Endodermal cell (in vitro differentiated cells): ENCODE results near the gene ASAP2. TPM values are rescaled to one million over a fixed set of nuclear protein-coding genes. Genes with fewer than 3 reads are reported as not detected.

Experiments used
- DNase-seq: peaks from one replicate; pipeline ENCODE4 v3.0.0-alpha.2; 2017
- H3K27ac ChIP-seq: 2 replicates; pipeline ENCODE4 v1.5.1; 2013; ENCODE audit warnings: mild to moderate bottlenecking, low read depth, low read length, moderate library complexity
- H3K27me3 ChIP-seq: 2 replicates; pipeline ENCODE4 v1.6.1; 2013; ENCODE audit warnings: mild to moderate bottlenecking, low read length, moderate library complexity; ENCODE audit not compliant: insufficient read depth, control insufficient read depth, poor library complexity, severe bottlenecking
- H3K36me3 ChIP-seq: 2 replicates; pipeline ENCODE4 v1.7.0; 2013; ENCODE audit warnings: mild to moderate bottlenecking, low read length, moderate library complexity; ENCODE audit not compliant: control insufficient read depth, insufficient read depth
- H3K4me1 ChIP-seq: one replicate; pipeline ENCODE4 v1.7.0; 2013; ENCODE audit warnings: low read length; ENCODE audit not compliant: control insufficient read depth, insufficient read depth
- H3K4me3 ChIP-seq: 2 replicates; pipeline ENCODE4 v1.5.1; 2013; ENCODE audit warnings: mild to moderate bottlenecking, low read length, moderate library complexity
- H3K9ac ChIP-seq: 2 replicates; pipeline ENCODE4 v1.6.1; 2013; ENCODE audit warnings: mild to moderate bottlenecking, low read length, moderate library complexity; ENCODE audit not compliant: poor library complexity, severe bottlenecking; ENCODE audit errors: extremely low read depth
- H3K9me3 ChIP-seq: 2 replicates; pipeline ENCODE4 v1.6.1; 2013; ENCODE audit warnings: mild to moderate bottlenecking, low read length, moderate library complexity; ENCODE audit not compliant: control insufficient read depth
- H3K27ac Mint-ChIP-seq: 2 replicates; pipeline ENCODE4 v1.8.0; 2020; ENCODE audit warnings: mixed read lengths
- H3K27me3 Mint-ChIP-seq: 2 replicates; pipeline ENCODE4 v1.8.0; 2021; ENCODE audit warnings: mild to moderate bottlenecking, mixed read lengths; ENCODE audit not compliant: insufficient read depth
- H3K36me3 Mint-ChIP-seq: 2 replicates; pipeline ENCODE4 v1.8.0; 2020; ENCODE audit warnings: low read depth, mixed read lengths
- H3K4me1 Mint-ChIP-seq: 2 replicates; pipeline ENCODE4 v1.8.0; 2020; ENCODE audit warnings: mixed read lengths
- H3K4me3 Mint-ChIP-seq: 2 replicates; pipeline ENCODE4 v1.8.0; 2020; ENCODE audit warnings: mild to moderate bottlenecking, moderate library complexity, mixed read lengths
- H3K9me3 Mint-ChIP-seq: 2 replicates; pipeline ENCODE4 v1.8.0; 2020; ENCODE audit warnings: mild to moderate bottlenecking, mixed read lengths
- CTCF ChIP-seq: fragments of 200-600 bp; sonication (generic); conservative IDR thresholded peaks from 2 replicates; pipeline ENCODE4 v1.5.0; 2021; ENCODE audit warnings: antibody characterized with exemption, mild to moderate bottlenecking
- WGBS, 2 experiments: methylation state at CpG; one replicate each; pipeline versions ENCODE4 v1.1.5 to v1.1.7; 2013; ENCODE audit warnings: missing lambda C conversion rate in 2 of 2, mixed read lengths in 1 of 2; ENCODE audit not compliant: insufficient coverage in 1 of 2, insufficient read length in 1 of 2; 5-methylcytosine and 5-hydroxymethylcytosine counted together
- total RNA-seq, 2 donors: library from RNA; stranded (reverse); fragmentation: NEBNext Ultra II Directional in 1 of 2; extraction: Animal tissue kit (Norgen Biotek cat#: 25700) in 1 of 2; gene quantifications; 2 replicates in 1 of 2; 3 replicates in 1 of 2; pipeline ENCODE4 v1.2.1, GENCODE V29; 2021

Gene ASAP2
- total RNA-seq, 2 donors from 2014 or later, result 11.8 to 20.4 TPM

- DNase-seq, result no peak
- H3K4me3 Mint-ChIP-seq, result no peak overlapping the region
- no peak overlapping the region for H3K27ac Mint-ChIP-seq
- TF ChIP-seq CTCF, result no peak
- H3K9me3 ChIP-seq, result no peaks in the 10 kb centered on the region
- no peak overlapping the region for H3K27ac ChIP-seq
- H3K36me3 Mint-ChIP-seq, result no peaks in the 10 kb centered on the region
- WGBS, 2 experiments, result 92 to 98% methylated on average over 2 to 5 of the region's 6 CpGs
- peaks cover 13% of the 10 kb centered on the region for H3K4me1 Mint-ChIP-seq
- H3K9ac ChIP-seq, result no peak overlapping the region
- peaks cover 5% of the 10 kb centered on the region for H3K36me3 ChIP-seq
- H3K9me3 Mint-ChIP-seq, result no peaks in the 10 kb centered on the region
- peaks cover 12% of the 10 kb centered on the region for H3K4me1 ChIP-seq
- H3K27me3 ChIP-seq, result no peaks in the 10 kb centered on the region
- H3K4me3 ChIP-seq, result no peak overlapping the region
- no peaks in the 10 kb centered on the region for H3K27me3 Mint-ChIP-seq
Measured at GRCh38 chr2:9335322-9335832, 128.8 kb downstream of the ASAP2 start.

GRCh38 chr2:9336241-9336575 lies 129.6 kb downstream of the ASAP2 start:
- no peak overlapping the region for H3K4me3 ChIP-seq
- no peaks in the 10 kb centered on the region for H3K27me3 ChIP-seq
- Mint-ChIP-seq H3K4me1 (peaks cover 13% of the 10 kb centered on the region), H3K4me3 (no peak overlapping the region), H3K27ac (no peak overlapping the region), H3K36me3 (no peaks in the 10 kb centered on the region), H3K27me3 (no peaks in the 10 kb centered on the region), H3K9me3 (no peaks in the 10 kb centered on the region)
- DNase-seq, result no peak
- H3K9me3 ChIP-seq, result no peaks in the 10 kb centered on the region
- no peak for TF ChIP-seq CTCF
- 92 to 100% methylated on average over 2 of the region's 2 CpGs for WGBS, 2 experiments
- H3K27ac ChIP-seq, result no peak overlapping the region
- no peak overlapping the region for H3K9ac ChIP-seq
- peaks cover 7% of the 10 kb centered on the region for H3K4me1 ChIP-seq
- peaks cover 5% of the 10 kb centered on the region for H3K36me3 ChIP-seq

GRCh38 chr2:9336576-9337314 lies 130.1 kb downstream of the ASAP2 start:
- 93 to 97% methylated on average over 13 to 14 of the region's 14 CpGs for WGBS, 2 experiments
- peaks cover 12% of the 10 kb centered on the region for H3K4me1 Mint-ChIP-seq
- H3K27ac ChIP-seq, result no peak overlapping the region

More at GRCh38 chr2:9336576-9337314, 130.1 kb downstream of the ASAP2 start:
- Mint-ChIP-seq H3K9me3 (no peaks in the 10 kb centered on the region), H3K27me3 (no peaks in the 10 kb centered on the region), H3K4me3 (no peak overlapping the region), H3K36me3 (peaks cover under 1% of the 10 kb centered on the region), H3K27ac (no peak overlapping the region)
- no peak for TF ChIP-seq CTCF
- DNase-seq, result no peak
- no peaks in the 10 kb centered on the region for H3K9me3 ChIP-seq
- peaks cover 5% of the 10 kb centered on the region for H3K36me3 ChIP-seq
- peaks cover 7% of the 10 kb centered on the region for H3K4me1 ChIP-seq
- no peaks in the 10 kb centered on the region for H3K27me3 ChIP-seq
- H3K9ac ChIP-seq, result no peak overlapping the region
- no peak overlapping the region for H3K4me3 ChIP-seq
